ENCODE data around the gene ITPKC. TPM values are rescaled to one million over a fixed set of nuclear protein-coding genes. Genes with fewer than 3 reads are reported as not detected.

Gene ITPKC
- total and polyA plus RNA-seq, 2 of the 13 experiments (the other 11 are each of a cell fraction or from before 2014, with no cell fraction given): 6.9 to 11.2 TPM

DNA sequence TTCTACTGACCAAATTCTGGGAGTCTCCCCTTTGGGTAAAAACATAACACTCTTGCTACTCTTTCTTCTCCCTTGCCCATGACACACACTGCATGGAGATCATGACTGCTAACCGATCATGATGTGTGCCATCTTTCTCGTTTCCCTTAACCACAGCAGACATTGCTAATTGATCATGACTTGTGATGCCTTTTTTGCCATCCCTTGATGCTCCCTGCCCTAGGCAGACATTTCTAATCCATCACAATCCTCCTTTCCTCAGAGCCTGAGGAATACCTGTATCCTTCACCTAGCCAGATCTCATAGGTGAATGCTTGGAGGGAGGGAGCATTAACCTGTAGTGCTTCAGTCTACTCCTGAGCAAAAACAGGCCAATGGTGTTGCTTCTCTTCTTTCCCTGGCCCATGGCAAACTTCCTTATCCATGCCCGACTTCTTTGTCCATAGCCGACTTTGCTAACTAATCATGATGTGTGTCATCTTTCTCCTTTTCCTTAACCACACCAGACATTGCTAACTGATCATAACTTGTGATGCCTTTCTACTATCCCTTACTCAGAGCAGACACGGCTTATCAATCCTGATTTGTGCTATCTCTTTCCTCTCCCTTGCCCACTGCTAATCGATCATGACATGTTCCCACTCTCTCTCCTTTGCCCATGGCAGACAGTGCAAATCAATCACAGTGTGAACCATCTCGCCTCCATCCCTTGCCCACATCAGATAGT, 44.2 kb upstream of the ITPKC start:
- Histone ChIP-seq H2AFZ (ENCODE audit: low read length) (no peak overlapping the region), H3K27me3 (ENCODE audit: control insufficient read depth in 1 of 2, insufficient read depth in 2 of 2, low read length in 2 of 2) (no peaks in the 10 kb centered on the region), H3K4me2 (ENCODE audit: low read depth, low read length) (no peak overlapping the region), H3K4me3 (replicated peaks in 1 of 3; ENCODE audit: insufficient read depth in 1 of 3, low read depth in 2 of 3, low read length in 3 of 3) (no peak overlapping the region), H3K36me3 (replicated peaks in 1 of 2; ENCODE audit: control insufficient read depth in 1 of 2, insufficient read depth in 2 of 2, low read length in 2 of 2) (no peaks in the 10 kb centered on the region), H3K4me1 (ENCODE audit: insufficient read depth, low read length) (no peaks in the 10 kb centered on the region), H3K27ac (ENCODE audit: extremely low read length, insufficient read depth, low read length) (no peak overlapping the region), H3K9me3 (ENCODE audit: low read length) (no peaks in the 10 kb centered on the region; the same call in 1 of the 2 replicates), H4K20me1 (ENCODE audit: insufficient read depth, low read length) (no peaks in the 10 kb centered on the region), H3K9ac (ENCODE audit: insufficient read depth, low read depth, low read length) (no peak overlapping the region), H3K79me2 (ENCODE audit: insufficient read depth, low read length) (no peaks in the 10 kb centered on the region)
- TF ChIP-seq, protein P1, sequence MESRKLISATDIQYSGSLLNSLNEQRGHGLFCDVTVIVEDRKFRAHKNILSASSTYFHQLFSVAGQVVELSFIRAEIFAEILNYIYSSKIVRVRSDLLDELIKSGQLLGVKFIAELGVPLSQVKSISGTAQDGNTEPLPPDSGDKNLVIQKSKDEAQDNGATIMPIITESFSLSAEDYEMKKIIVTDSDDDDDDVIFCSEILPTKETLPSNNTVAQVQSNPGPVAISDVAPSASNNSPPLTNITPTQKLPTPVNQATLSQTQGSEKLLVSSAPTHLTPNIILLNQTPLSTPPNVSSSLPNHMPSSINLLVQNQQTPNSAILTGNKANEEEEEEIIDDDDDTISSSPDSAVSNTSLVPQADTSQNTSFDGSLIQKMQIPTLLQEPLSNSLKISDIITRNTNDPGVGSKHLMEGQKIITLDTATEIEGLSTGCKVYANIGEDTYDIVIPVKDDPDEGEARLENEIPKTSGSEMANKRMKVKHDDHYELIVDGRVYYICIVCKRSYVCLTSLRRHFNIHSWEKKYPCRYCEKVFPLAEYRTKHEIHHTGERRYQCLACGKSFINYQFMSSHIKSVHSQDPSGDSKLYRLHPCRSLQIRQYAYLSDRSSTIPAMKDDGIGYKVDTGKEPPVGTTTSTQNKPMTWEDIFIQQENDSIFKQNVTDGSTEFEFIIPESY (CRISPR knock-in tag; IDR thresholded peaks at IDR 0.05): no peak
- TF ChIP-seq, protein P2, sequence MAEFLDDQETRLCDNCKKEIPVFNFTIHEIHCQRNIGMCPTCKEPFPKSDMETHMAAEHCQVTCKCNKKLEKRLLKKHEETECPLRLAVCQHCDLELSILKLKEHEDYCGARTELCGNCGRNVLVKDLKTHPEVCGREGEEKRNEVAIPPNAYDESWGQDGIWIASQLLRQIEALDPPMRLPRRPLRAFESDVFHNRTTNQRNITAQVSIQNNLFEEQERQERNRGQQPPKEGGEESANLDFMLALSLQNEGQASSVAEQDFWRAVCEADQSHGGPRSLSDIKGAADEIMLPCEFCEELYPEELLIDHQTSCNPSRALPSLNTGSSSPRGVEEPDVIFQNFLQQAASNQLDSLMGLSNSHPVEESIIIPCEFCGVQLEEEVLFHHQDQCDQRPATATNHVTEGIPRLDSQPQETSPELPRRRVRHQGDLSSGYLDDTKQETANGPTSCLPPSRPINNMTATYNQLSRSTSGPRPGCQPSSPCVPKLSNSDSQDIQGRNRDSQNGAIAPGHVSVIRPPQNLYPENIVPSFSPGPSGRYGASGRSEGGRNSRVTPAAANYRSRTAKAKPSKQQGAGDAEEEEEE (CRISPR knock-in tag; IDR thresholded peaks at IDR 0.05; ENCODE audit: borderline replicate concordance): no peak
- TF ChIP-seq PHB2 (IDR thresholded peaks at IDR 0.05; ENCODE audit: partially characterized antibody) (no peak), MYNN (CRISPR knock-in tag; IDR thresholded peaks at IDR 0.05; ENCODE audit: low read depth) (no peak), ZNF225 (CRISPR knock-in tag; IDR thresholded peaks at IDR 0.05) (no peak)
- intact Hi-C loops (cut with micrococcal nuclease; ENCODE audit: unreplicated experiment): no loop called here
- no TSS peak for BruUV-seq (replicated peaks)
- ATAC-seq (no peak), FAIRE-seq (no peak), DNase-seq (ENCODE audit: low spot score) (no peak)
- POLR2A ChIA-PET: interaction anchor here (0.6 kb wide), 1 partner anchor 34 kb away, joined by 3 read pairs; no protein-coding TSS in a partner anchor
- CTCF ChIA-PET (ENCODE audit: low intra/inter-chr PET ratio, low total read pairs): no interaction called here
- in situ Hi-C loops (cut with HindIII; ENCODE audit: extremely low pct_ligation_motif_present, low pct_unique_long_range_greater_than_20kb): loop anchor here (25.0 kb wide), 1 partner anchor 465 kb away; no protein-coding TSS in a partner anchor
- 88% methylated on average over 7 of the region's 7 CpGs for WGBS (ENCODE audit: low lambda C conversion rate)

Data from HepG2 (cell line).